ENCODE data around the gene CCDC74B.
"Not testable (repeated sequence)": the region's sequence is repeated elsewhere in the genome, so short reads cannot be mapped to it uniquely, and the experiment has no call there.

The CCDC74B gene

GRCh38 chr2:130150181-130151144 lies 5.6 kb upstream of the CCDC74B start:
- Histone ChIP-seq H3K27ac (no peak overlapping the region), H3K36me3 (replicated peaks) (peaks cover 12% of the 10 kb centered on the region), H3K4me3 (ENCODE audit: low read depth, low read length) (no peak overlapping the region), H3K27me3 (replicated peaks) (no peaks in the 10 kb centered on the region)
- in situ Hi-C loops (cut with HindIII; ENCODE audit: low pct_ligation_motif_present, low sequenced_read_pairs): no loop called here
- no peak for TF ChIP-seq CTCF (IDR thresholded peaks at IDR 0.05; ENCODE audit: low read depth, low read length, missing control alignments)
- no peak for DNase-seq

- H3K27me3 ChIP-seq (replicated peaks); DNase-seq; H3K27ac ChIP-seq: not testable (repeated sequence)
Observed at GRCh38 chr2:130148515-130148914, 3.6 kb upstream of the CCDC74B start.

GRCh38 chr2:130143266-130144039 lies 1.5 kb downstream of the CCDC74B start:
- in situ Hi-C loops (cut with HindIII; ENCODE audit: low pct_ligation_motif_present, low sequenced_read_pairs): not testable (repeated sequence)

More at GRCh38 chr2:130148515-130148914, 3.6 kb upstream of the CCDC74B start:
- in situ Hi-C loops (cut with HindIII; ENCODE audit: low pct_ligation_motif_present, low sequenced_read_pairs); H3K36me3 ChIP-seq (replicated peaks); H3K4me3 ChIP-seq (ENCODE audit: low read depth, low read length): not testable (repeated sequence)

DNA sequence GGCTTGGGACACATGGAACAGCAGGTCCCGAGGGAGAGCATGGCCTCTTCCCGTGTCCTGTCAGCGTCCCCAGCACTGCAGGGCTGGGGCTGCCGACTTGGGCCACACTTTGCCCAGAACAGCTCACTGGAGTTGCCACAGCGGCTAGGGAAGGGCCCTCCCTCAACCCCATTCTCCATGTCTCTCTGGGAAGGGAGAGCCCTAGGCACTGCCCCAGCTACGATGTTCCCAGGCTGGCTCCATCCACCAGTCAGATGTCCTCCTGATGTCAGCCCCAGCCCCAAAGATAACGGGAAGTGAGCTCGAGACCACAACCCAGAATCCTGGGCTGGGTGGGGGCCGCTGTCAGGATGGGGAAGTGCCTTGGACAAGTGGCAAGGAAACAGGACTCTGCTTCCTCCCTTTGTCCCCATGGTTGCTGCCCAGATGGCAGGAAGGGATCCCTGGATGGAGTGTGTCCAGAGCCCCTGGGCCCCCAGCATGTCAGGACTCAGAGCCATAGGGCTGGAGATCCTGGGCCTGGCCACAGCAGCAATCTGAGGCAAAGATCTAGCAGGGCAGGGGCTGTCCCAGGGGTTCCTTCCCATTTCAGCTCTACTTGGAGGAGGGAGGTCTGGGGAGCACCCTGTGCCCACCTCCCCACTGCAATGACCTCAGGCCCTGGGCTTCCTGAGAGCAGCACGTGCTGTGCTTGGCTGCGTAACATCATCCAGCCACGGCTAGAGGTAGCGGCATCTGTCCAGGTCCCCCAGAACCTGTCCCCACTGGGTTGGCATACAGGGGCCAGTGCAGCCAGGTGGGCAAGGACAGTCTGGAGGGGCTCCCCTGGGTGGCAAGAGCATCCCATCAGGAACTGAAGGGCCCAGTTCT lies 2.3 kb downstream of the CCDC74B start:
- in situ Hi-C loops (cut with HindIII; ENCODE audit: low pct_ligation_motif_present, low sequenced_read_pairs); H3K4me3 ChIP-seq (ENCODE audit: low read depth, low read length); DNase-seq: not testable (repeated sequence)

More at GRCh38 chr2:130143266-130144039, 1.5 kb downstream of the CCDC74B start:
- not testable (repeated sequence) for H3K27me3 ChIP-seq (replicated peaks); DNase-seq; H3K27ac ChIP-seq; H3K36me3 ChIP-seq (replicated peaks)
- H3K4me3 ChIP-seq (ENCODE audit: low read depth, low read length): peak overlapping the region; percentile 51

DNA sequence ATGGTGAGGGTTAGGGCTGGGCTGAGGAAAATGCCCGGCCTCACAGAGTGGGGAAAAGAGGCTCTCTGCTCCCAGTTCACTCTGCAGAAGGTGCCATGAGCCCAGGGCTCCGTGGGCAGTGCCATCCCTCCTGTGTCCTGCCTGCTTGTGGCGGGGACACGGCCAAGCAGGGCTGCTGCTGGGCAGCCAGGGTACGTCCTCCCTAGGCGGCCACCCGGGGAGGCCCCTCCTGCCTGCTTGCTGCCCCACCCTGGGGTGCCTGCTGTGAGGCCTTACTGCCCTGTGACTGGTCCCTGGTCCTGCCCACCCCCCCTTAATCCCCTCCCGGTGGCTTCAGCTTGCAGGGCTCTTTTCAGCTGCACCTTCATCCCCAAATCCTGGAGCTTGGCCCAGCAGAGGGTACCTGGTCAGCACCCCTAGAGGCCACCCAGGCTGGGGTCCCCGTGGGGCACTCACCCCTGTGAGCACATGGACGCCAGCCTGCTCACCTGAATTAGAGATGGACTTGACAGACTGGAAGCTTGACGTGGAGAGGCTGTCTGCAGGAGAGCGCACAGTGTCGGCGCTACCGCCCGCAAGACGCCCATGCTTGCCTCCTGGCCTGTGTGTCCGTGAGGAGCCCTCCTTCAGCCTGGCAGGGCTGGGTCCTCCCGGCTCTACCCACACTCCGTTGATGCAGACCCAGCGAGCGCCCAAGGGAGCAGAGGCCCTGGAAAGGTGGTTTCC lies 3.1 kb downstream of the CCDC74B start:
- H3K27ac ChIP-seq; H3K36me3 ChIP-seq (replicated peaks); DNase-seq; in situ Hi-C loops (cut with HindIII; ENCODE audit: low pct_ligation_motif_present, low sequenced_read_pairs); H3K27me3 ChIP-seq (replicated peaks); H3K4me3 ChIP-seq (ENCODE audit: low read depth, low read length): not testable (repeated sequence)

More for the DNA sequence above, 2.3 kb downstream of the CCDC74B start:
- not testable (repeated sequence) for H3K27me3 ChIP-seq (replicated peaks); H3K27ac ChIP-seq; H3K36me3 ChIP-seq (replicated peaks)

DNA sequence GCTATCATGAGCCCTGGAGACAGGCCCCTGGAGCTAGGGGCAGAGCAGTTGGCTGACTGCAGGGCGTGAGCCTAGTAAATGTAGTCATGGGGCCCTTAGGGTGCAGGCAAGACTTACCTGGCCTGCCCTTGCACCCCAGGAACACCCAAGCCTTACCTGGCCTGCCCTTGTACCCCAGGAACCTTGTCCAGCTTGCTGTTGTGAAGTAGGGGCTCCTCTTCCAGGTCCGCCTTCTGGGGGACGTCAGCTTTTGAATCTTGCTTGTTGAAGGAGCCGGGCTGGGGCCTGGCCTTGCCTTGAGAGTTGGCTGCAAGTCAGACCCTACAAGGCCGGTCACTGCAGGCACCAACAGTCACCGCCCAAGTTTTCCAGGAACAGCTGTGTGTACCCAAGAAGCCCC lies 3.9 kb downstream of the CCDC74B start:
- H3K27ac ChIP-seq; H3K27me3 ChIP-seq (replicated peaks); H3K4me3 ChIP-seq (ENCODE audit: low read depth, low read length); DNase-seq; in situ Hi-C loops (cut with HindIII; ENCODE audit: low pct_ligation_motif_present, low sequenced_read_pairs); H3K36me3 ChIP-seq (replicated peaks): not testable (repeated sequence)

DNA sequence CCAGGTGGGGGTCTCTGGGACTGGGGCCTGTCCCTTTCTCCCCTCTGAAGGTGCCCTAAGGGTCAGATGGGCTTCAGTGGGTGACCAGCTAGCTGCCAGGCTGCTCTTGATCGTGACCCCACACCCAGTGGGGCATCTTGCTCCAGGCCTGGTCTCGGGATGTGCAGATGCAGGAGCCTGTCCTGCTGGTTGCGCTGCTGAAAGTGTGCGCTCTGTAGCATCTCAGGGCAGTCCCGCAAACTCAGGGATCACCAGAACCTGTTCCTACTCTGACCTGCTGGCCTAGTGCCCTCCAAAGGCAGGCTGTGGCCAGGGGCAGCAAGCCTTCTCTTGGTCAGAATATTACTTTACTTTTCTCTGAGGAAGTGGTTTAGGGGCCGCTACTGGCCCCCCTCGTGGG lies 4.4 kb downstream of the CCDC74B start:
- H3K27ac ChIP-seq; H3K36me3 ChIP-seq (replicated peaks); in situ Hi-C loops (cut with HindIII; ENCODE audit: low pct_ligation_motif_present, low sequenced_read_pairs); H3K27me3 ChIP-seq (replicated peaks); DNase-seq; H3K4me3 ChIP-seq (ENCODE audit: low read depth, low read length): not testable (repeated sequence)

- DNase-seq; H3K27me3 ChIP-seq (replicated peaks); in situ Hi-C loops (cut with HindIII; ENCODE audit: low pct_ligation_motif_present, low sequenced_read_pairs); H3K36me3 ChIP-seq (replicated peaks); H3K27ac ChIP-seq; H3K4me3 ChIP-seq (ENCODE audit: low read depth, low read length): not testable (repeated sequence)
Observed at GRCh38 chr2:130139331-130140280, 5.3 kb downstream of the CCDC74B start.

DNA sequence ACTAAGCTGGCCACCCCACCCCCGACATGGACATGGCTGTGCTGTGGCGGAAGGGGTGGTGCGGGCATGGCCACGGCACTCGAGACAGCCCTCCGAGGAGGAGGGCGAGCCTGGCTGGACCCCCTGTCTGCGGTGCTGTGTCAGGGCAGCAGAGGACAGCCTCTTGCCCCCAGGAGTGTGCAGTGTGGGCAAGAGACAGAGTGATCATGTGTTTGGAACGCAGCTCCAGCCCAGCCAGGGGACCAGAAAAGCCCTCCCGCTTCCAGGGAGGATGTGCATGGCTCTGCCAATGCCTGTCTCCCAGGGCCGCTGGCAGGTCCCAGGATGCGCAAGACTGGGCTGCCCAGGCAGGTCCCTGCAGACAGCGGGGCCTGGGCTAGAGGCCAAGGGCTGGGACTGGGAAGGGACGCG lies 6.1 kb downstream of the CCDC74B start:
- H3K27me3 ChIP-seq (replicated peaks); H3K36me3 ChIP-seq (replicated peaks); DNase-seq; H3K4me3 ChIP-seq (ENCODE audit: low read depth, low read length); H3K27ac ChIP-seq; in situ Hi-C loops (cut with HindIII; ENCODE audit: low pct_ligation_motif_present, low sequenced_read_pairs): not testable (repeated sequence)

DNA sequence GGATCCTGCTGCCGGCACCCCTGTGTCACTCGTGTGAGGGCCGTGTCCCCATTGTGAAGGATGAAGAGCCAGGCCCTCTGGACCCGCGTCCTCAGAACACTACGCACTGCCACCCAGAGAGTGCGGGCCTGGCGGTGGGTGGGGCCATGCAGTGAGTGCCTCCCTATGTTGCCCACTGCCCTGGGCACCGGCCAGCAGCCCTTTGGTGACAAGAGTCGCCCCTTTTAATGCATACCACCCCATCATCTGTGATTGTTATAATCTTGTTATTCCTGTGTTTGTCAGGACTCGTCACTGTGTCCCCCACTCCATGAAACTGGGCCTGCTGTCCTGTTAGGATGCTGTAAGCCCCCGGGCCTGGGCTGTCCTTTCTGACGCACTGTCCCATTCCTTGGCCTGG lies 6.6 kb downstream of the CCDC74B start:
- H3K4me3 ChIP-seq (ENCODE audit: low read depth, low read length); H3K36me3 ChIP-seq (replicated peaks); in situ Hi-C loops (cut with HindIII; ENCODE audit: low pct_ligation_motif_present, low sequenced_read_pairs); H3K27ac ChIP-seq; DNase-seq; H3K27me3 ChIP-seq (replicated peaks): not testable (repeated sequence)

- in situ Hi-C loops (cut with HindIII; ENCODE audit: low pct_ligation_motif_present, low sequenced_read_pairs); DNase-seq; H3K4me3 ChIP-seq (ENCODE audit: low read depth, low read length); H3K27ac ChIP-seq; H3K36me3 ChIP-seq (replicated peaks); H3K27me3 ChIP-seq (replicated peaks): not testable (repeated sequence)
Observed at GRCh38 chr2:130137118-130137517, 7.8 kb downstream of the CCDC74B start.
